T-helper 2 cell treated with Interferon-gamma antibody and Interleukin-4, amounts not matched to agents 5 μg/mL and 100 μg/mL, for 36 hours (primary cell): ENCODE measurements around the gene TBC1D16.

Experiments
- DNase-seq: peaks from one replicate; pipeline ENCODE4 v3.0.0; 2021; ENCODE audit warnings: low spot score
- H3K27ac Mint-ChIP-seq: one replicate; pipeline ENCODE4 v1.8.0; 2021; ENCODE audit warnings: mild to moderate bottlenecking, mixed read lengths
- H3K27me3 Mint-ChIP-seq: one replicate; pipeline ENCODE4 v1.8.0; 2021; ENCODE audit warnings: low read depth, mixed read lengths
- H3K36me3 Mint-ChIP-seq: one replicate; pipeline ENCODE4 v1.8.0; 2021; ENCODE audit warnings: low read depth, mixed read lengths
- H3K4me1 Mint-ChIP-seq: one replicate; pipeline ENCODE4 v1.8.0; 2021; ENCODE audit warnings: low read depth, mixed read lengths
- H3K4me3 Mint-ChIP-seq: one replicate; pipeline ENCODE4 v1.8.0; 2022; ENCODE audit warnings: mild to moderate bottlenecking, moderate library complexity, mixed read lengths
- H3K9me3 Mint-ChIP-seq: one replicate; pipeline ENCODE4 v1.8.0; 2021; ENCODE audit warnings: mixed read lengths

TBC1D16 gene

GRCh38 chr17:80008383-80008840 lies 27.3 kb downstream of the TBC1D16 start:
- peak; percentile 66 for DNase-seq
- no peaks in the 10 kb centered on the region for H3K27me3 Mint-ChIP-seq
- H3K36me3 Mint-ChIP-seq: no peaks in the 10 kb centered on the region
- H3K9me3 Mint-ChIP-seq: no peaks in the 10 kb centered on the region
- H3K4me1 Mint-ChIP-seq: peaks cover 5% of the 10 kb centered on the region
- no peak overlapping the region for H3K4me3 Mint-ChIP-seq
- no peak overlapping the region for H3K27ac Mint-ChIP-seq

- H3K9me3 Mint-ChIP-seq: no peaks in the 10 kb centered on the region
- peaks cover 5% of the 10 kb centered on the region for H3K4me1 Mint-ChIP-seq
- no peak for DNase-seq
- no peaks in the 10 kb centered on the region for H3K36me3 Mint-ChIP-seq
- no peak overlapping the region for H3K27ac Mint-ChIP-seq
- H3K27me3 Mint-ChIP-seq: no peaks in the 10 kb centered on the region
- H3K4me3 Mint-ChIP-seq: no peak overlapping the region
Observed at GRCh38 chr17:80007939-80008338, 27.7 kb downstream of the TBC1D16 start.

GRCh38 chr17:80006811-80007752 lies 28.6 kb downstream of the TBC1D16 start:
- no peak for DNase-seq
- Mint-ChIP-seq H3K4me3 (no peak overlapping the region), H3K9me3 (no peaks in the 10 kb centered on the region), H3K36me3 (no peaks in the 10 kb centered on the region), H3K4me1 (peaks cover 5% of the 10 kb centered on the region), H3K27me3 (no peaks in the 10 kb centered on the region), H3K27ac (no peak overlapping the region)

GRCh38 chr17:80006339-80006720 lies 29.3 kb downstream of the TBC1D16 start:
- Mint-ChIP-seq H3K9me3 (no peaks in the 10 kb centered on the region), H3K27me3 (no peaks in the 10 kb centered on the region), H3K36me3 (no peaks in the 10 kb centered on the region), H3K4me1 (peaks cover 5% of the 10 kb centered on the region), H3K4me3 (no peak overlapping the region), H3K27ac (no peak overlapping the region)
- no peak for DNase-seq

GRCh38 chr17:80005360-80006338 lies 30.0 kb downstream of the TBC1D16 start:
- DNase-seq: peak; percentile 25
- Mint-ChIP-seq H3K27me3 (no peaks in the 10 kb centered on the region), H3K27ac (no peak overlapping the region)

GRCh38 chr17:80003969-80004368 lies 31.7 kb downstream of the TBC1D16 start:
- H3K27ac Mint-ChIP-seq: no peak overlapping the region
- DNase-seq: no peak
- H3K4me3 Mint-ChIP-seq: no peak overlapping the region
- H3K27me3 Mint-ChIP-seq: no peaks in the 10 kb centered on the region
- peaks cover 5% of the 10 kb centered on the region for H3K4me1 Mint-ChIP-seq
- no peaks in the 10 kb centered on the region for H3K36me3 Mint-ChIP-seq
- H3K9me3 Mint-ChIP-seq: no peaks in the 10 kb centered on the region

More at GRCh38 chr17:80005360-80006338, 30.0 kb downstream of the TBC1D16 start:
- Mint-ChIP-seq H3K9me3 (no peaks in the 10 kb centered on the region), H3K36me3 (no peaks in the 10 kb centered on the region), H3K4me3 (no peak overlapping the region), H3K4me1 (peaks cover 5% of the 10 kb centered on the region)

GRCh38 chr17:80002690-80003490 lies 32.8 kb downstream of the TBC1D16 start:
- no peak overlapping the region for H3K4me3 Mint-ChIP-seq
- no peaks in the 10 kb centered on the region for H3K36me3 Mint-ChIP-seq
- no peaks in the 10 kb centered on the region for H3K9me3 Mint-ChIP-seq
- no peak for DNase-seq
- H3K27ac Mint-ChIP-seq: no peak overlapping the region
- H3K27me3 Mint-ChIP-seq: no peaks in the 10 kb centered on the region
- H3K4me1 Mint-ChIP-seq: peaks cover 7% of the 10 kb centered on the region

- no peak overlapping the region for H3K27ac Mint-ChIP-seq
- no peaks in the 10 kb centered on the region for H3K9me3 Mint-ChIP-seq
- H3K4me3 Mint-ChIP-seq: no peak overlapping the region
- no peaks in the 10 kb centered on the region for H3K27me3 Mint-ChIP-seq
- no peaks in the 10 kb centered on the region for H3K36me3 Mint-ChIP-seq
- H3K4me1 Mint-ChIP-seq: peaks cover 13% of the 10 kb centered on the region
- no peak for DNase-seq
Observed at GRCh38 chr17:80002070-80002641, 33.5 kb downstream of the TBC1D16 start.

- no peak overlapping the region for H3K4me3 Mint-ChIP-seq
- peaks cover 22% of the 10 kb centered on the region for H3K4me1 Mint-ChIP-seq
- no peaks in the 10 kb centered on the region for H3K9me3 Mint-ChIP-seq
- DNase-seq: no peak
- no peak overlapping the region for H3K27ac Mint-ChIP-seq
- no peaks in the 10 kb centered on the region for H3K27me3 Mint-ChIP-seq
- H3K36me3 Mint-ChIP-seq: no peaks in the 10 kb centered on the region
Observed at GRCh38 chr17:80000981-80001775, 34.5 kb downstream of the TBC1D16 start.

GRCh38 chr17:80000136-80000535 lies 35.5 kb downstream of the TBC1D16 start:
- Mint-ChIP-seq H3K4me1 (peaks cover 21% of the 10 kb centered on the region), H3K9me3 (no peaks in the 10 kb centered on the region), H3K4me3 (no peak overlapping the region), H3K27ac (no peak overlapping the region), H3K36me3 (no peaks in the 10 kb centered on the region), H3K27me3 (no peaks in the 10 kb centered on the region)
- DNase-seq: no peak

GRCh38 chr17:79997011-79997660 lies 38.5 kb downstream of the TBC1D16 start:
- H3K9me3 Mint-ChIP-seq: no peaks in the 10 kb centered on the region
- H3K27ac Mint-ChIP-seq: peak overlapping the region; percentile 96
- DNase-seq: peak; percentile 73
- peak overlapping the region; percentile 73 for H3K4me3 Mint-ChIP-seq
- H3K36me3 Mint-ChIP-seq: no peaks in the 10 kb centered on the region
- no peaks in the 10 kb centered on the region for H3K27me3 Mint-ChIP-seq
- H3K4me1 Mint-ChIP-seq: peaks cover 38% of the 10 kb centered on the region

GRCh38 chr17:79996291-79996690 lies 39.4 kb downstream of the TBC1D16 start:
- Mint-ChIP-seq H3K27me3 (no peaks in the 10 kb centered on the region), H3K36me3 (no peaks in the 10 kb centered on the region), H3K9me3 (no peaks in the 10 kb centered on the region), H3K4me3 (no peak overlapping the region), H3K4me1 (peaks cover 39% of the 10 kb centered on the region), H3K27ac (peak overlapping the region; percentile 41)
- no peak for DNase-seq
